OCI-LY7 (cell line): ENCODE measurements around the gene HIVEP3. TPM values are rescaled to one million over a fixed set of nuclear protein-coding genes. Genes with fewer than 3 reads are reported as not detected.

Experiments
- BruUV-seq: library from RNA; stranded (reverse); fragments of 400-500 nt; replicated peaks from 2 replicates; lab custom pipeline; 2021; lab: Mats Ljungman, UMichigan
- CTCF ChIA-PET: fragments of 300-600 bp; sonication (Branson Sonifier 250); formaldehyde crosslinking; loops from one replicate; lab custom pipeline; 2022; ENCODE audit warnings: antibody characterized with exemption; ENCODE audit not compliant: unreplicated experiment; lab: Charles Lee
- POLR2A ChIA-PET: fragments of 300-600 bp; sonication (Branson Sonifier 250); formaldehyde crosslinking; loops from one replicate; lab custom pipeline; 2022; ENCODE audit warnings: antibody characterized with exemption; lab: Charles Lee
- DNase-seq: peaks from one replicate; pipeline ENCODE4 v3.0.0-alpha.2; 2015; ENCODE audit warnings: low spot score
- H2AFZ ChIP-seq: fragments of 200-600 bp; sonication (generic), shearing (Covaris generic); 2 replicates; pipeline ENCODE4 v1.6.1; 2014; ENCODE audit warnings: mild to moderate bottlenecking, antibody characterized with exemption, low read length, moderate library complexity
- H3K27ac ChIP-seq: fragments of 200-600 bp; sonication (generic); 2 replicates; pipeline ENCODE4 v1.5.1; 2014; ENCODE audit warnings: mixed run types, low read depth, mild to moderate bottlenecking, moderate library complexity, low read length, inconsistent platforms; ENCODE audit not compliant: poor library complexity, severe bottlenecking
- H3K36me3 ChIP-seq: fragments of 200-600 bp; sonication (generic); 2 replicates; pipeline ENCODE4 v1.6.1; 2014; ENCODE audit warnings: mild to moderate bottlenecking, antibody characterized with exemption, low read length, moderate library complexity, mixed read lengths; ENCODE audit not compliant: insufficient read depth
- H3K4me1 ChIP-seq: fragments of 200-600 bp; sonication (generic); 2 replicates; pipeline ENCODE4 v1.5.1; 2014; ENCODE audit warnings: mild to moderate bottlenecking, low read length; ENCODE audit not compliant: insufficient read depth, poor library complexity, severe bottlenecking
- H3K4me2 ChIP-seq: fragments of 200-600 bp; sonication (generic); 2 replicates; pipeline ENCODE4 v1.6.1; 2014; ENCODE audit warnings: mild to moderate bottlenecking, low read length
- H3K4me3 ChIP-seq: fragments of 200-600 bp; sonication (generic); 2 replicates; pipeline ENCODE4 v1.5.1; 2014; ENCODE audit warnings: mild to moderate bottlenecking, low read depth, low read length; ENCODE audit not compliant: poor library complexity, severe bottlenecking
- H3K79me2 ChIP-seq: fragments of 200-600 bp; sonication (generic); 2 replicates; pipeline ENCODE4 v1.6.1; 2016; ENCODE audit warnings: low read depth, mild to moderate bottlenecking, low read length, moderate library complexity, mixed read lengths; ENCODE audit not compliant: insufficient read depth
- H3K9me2 ChIP-seq: fragments of 200-600 bp; sonication (generic); 2 replicates; pipeline ENCODE4 v1.6.1; 2016; ENCODE audit warnings: mild to moderate bottlenecking, low read length, mixed read lengths; ENCODE audit not compliant: insufficient read depth
- H3K9me3 ChIP-seq: fragments of 200-600 bp; sonication (generic); 2 replicates; pipeline ENCODE4 v1.6.1; 2014; ENCODE audit warnings: mild to moderate bottlenecking, mixed run types, low read length, mixed read lengths
- H4K20me1 ChIP-seq: fragments of 200-600 bp; sonication (generic); 2 replicates; pipeline ENCODE4 v1.6.1; 2014; ENCODE audit warnings: mild to moderate bottlenecking, antibody characterized with exemption, low read length, moderate library complexity, mixed read lengths; ENCODE audit not compliant: insufficient read depth
- CTCF ChIP-seq: fragments of 200-600 bp; sonication (generic); conservative IDR thresholded peaks from 2 replicates; pipeline ENCODE4 v1.5.1; 2014; ENCODE audit warnings: mild to moderate bottlenecking, antibody characterized with exemption, low read length, moderate library complexity, mixed read lengths
- EZH2phosphoT487 ChIP-seq: fragments of 200-600 bp; sonication (generic); IDR thresholded peaks from 2 replicates; pipeline ENCODE4 v1.6.1; 2018; ENCODE audit warnings: low read depth, borderline replicate concordance, mild to moderate bottlenecking, mixed run types, antibody characterized with exemption, low read length, moderate library complexity, mixed read lengths
- intact Hi-C: fragments of 100-400 bp; cut with micrococcal nuclease; formaldehyde crosslinking; loops from one replicate; pipeline ENCODE4 v1.10.0; 2022; ENCODE audit not compliant: unreplicated experiment
- total RNA-seq, 2 experiments: library from RNA; depleted of rRNA in 1 of 2; stranded (reverse); fragments of >200 nt in 1 of 2; shearing (Covaris generic) in 1 of 2; gene quantifications; 2 replicates each; pipeline ENCODE4 v1.2.3, GENCODE V29; 2014 to 2022

Gene HIVEP3
- total RNA-seq, 2 experiments from 2014 or later, result 0.53 to 0.60 TPM

DNA sequence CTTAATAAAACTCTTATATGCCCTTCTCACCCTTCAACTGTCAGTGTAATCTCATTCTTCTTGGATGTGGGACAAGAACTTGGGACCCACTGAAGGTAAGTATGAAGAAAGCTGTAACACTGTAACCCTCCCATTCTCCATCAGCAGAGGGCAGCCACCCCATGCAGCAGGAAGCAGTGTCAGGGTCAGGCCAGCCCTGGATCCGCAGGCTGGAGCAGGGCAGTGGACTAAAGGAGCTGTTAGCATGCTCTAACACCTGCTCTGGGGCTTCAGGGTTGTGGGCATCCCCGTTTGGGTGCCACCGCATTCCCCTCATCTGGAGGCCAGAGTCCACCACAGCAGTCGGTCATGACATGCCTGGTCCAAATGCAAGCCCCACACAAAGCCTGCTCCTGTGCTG, 156.5 kb downstream of the HIVEP3 start:
- BruUV-seq, result no TSS peak
- Histone ChIP-seq H3K27ac (no peak overlapping the region), H3K4me2 (no peak overlapping the region), H2AFZ (no peak overlapping the region), H3K9me2 (no peaks in the 10 kb centered on the region), H3K4me3 (no peak overlapping the region), H3K36me3 (no peaks in the 10 kb centered on the region), H3K9me3 (0 out of 2 replicates have a peak, but pooled peaks cover 13% of the 10 kb centered on the region), H3K79me2 (no peaks in the 10 kb centered on the region), H3K4me1 (peaks cover 9% of the 10 kb centered on the region), H4K20me1 (no peaks in the 10 kb centered on the region)
- ChIA-PET POLR2A (no interaction called here), CTCF (no interaction called here)
- no peak for DNase-seq
- TF ChIP-seq CTCF, result no peak
- no peak for TF ChIP-seq EZH2phosphoT487
- intact Hi-C loops, result no loop called here

- Histone ChIP-seq H3K27ac (no peak overlapping the region), H2AFZ (no peak overlapping the region), H3K9me3 (0 out of 2 replicates have a peak, but pooled peaks cover 13% of the 10 kb centered on the region), H3K36me3 (no peaks in the 10 kb centered on the region), H3K4me2 (no peak overlapping the region), H4K20me1 (no peaks in the 10 kb centered on the region), H3K79me2 (no peaks in the 10 kb centered on the region), H3K4me1 (peaks cover 9% of the 10 kb centered on the region), H3K4me3 (no peak overlapping the region), H3K9me2 (no peaks in the 10 kb centered on the region)
- no peak for TF ChIP-seq EZH2phosphoT487
- no peak for TF ChIP-seq CTCF
- POLR2A ChIA-PET, result interaction anchor here (0.6 kb wide), 1 partner anchor 129 kb away, joined by 3 read pairs; no protein-coding TSS in a partner anchor
- CTCF ChIA-PET, result no interaction called here
- intact Hi-C loops, result loop anchor here (10.0 kb wide), 2 partner anchors 106 to 184 kb away; no protein-coding TSS in a partner anchor
- BruUV-seq, result no TSS peak
- DNase-seq, result no peak
Observed at GRCh38 chr1:41758904-41759548, 159.7 kb downstream of the HIVEP3 start.

GRCh38 chr1:41758500-41758899, 160.2 kb downstream of the HIVEP3 start:
- no peaks in the 10 kb centered on the region for H3K36me3 ChIP-seq
- no peaks in the 10 kb centered on the region for H3K79me2 ChIP-seq
- no peak for DNase-seq
- no TSS peak for BruUV-seq
- no peak overlapping the region for H3K4me3 ChIP-seq
- H3K27ac ChIP-seq, result no peak overlapping the region
- 0 out of 2 replicates have a peak, but pooled peaks cover 13% of the 10 kb centered on the region for H3K9me3 ChIP-seq
- H4K20me1 ChIP-seq, result no peaks in the 10 kb centered on the region
- POLR2A ChIA-PET, result interaction anchor here (0.6 kb wide), 1 partner anchor 129 kb away, joined by 3 read pairs; no protein-coding TSS in a partner anchor
- H3K4me1 ChIP-seq, result peaks cover 12% of the 10 kb centered on the region
- H3K9me2 ChIP-seq, result no peaks in the 10 kb centered on the region
- CTCF ChIA-PET, result no interaction called here
- TF ChIP-seq CTCF (no peak), EZH2phosphoT487 (no peak)
- no peak overlapping the region for H2AFZ ChIP-seq
- intact Hi-C loops, result loop anchor here (10.0 kb wide), 2 partner anchors 106 to 184 kb away; no protein-coding TSS in a partner anchor
- H3K4me2 ChIP-seq, result no peak overlapping the region
